T47D (cell line): ENCODE data around the gene TRUB1.
"Not testable (repeated sequence)": the region's sequence is repeated elsewhere in the genome, so short reads cannot be mapped to it uniquely, and the experiment has no call there.

Experiments used
- DNase-seq, 2 experiments: peaks; one replicate each; pipeline versions ENCODE4 v3.0.0 to v3.0.0-alpha.2; 2011 to 2012; ENCODE audit warnings: low read depth in 1 of 2, low spot score in 1 of 2
- JUND ChIP-seq: IDR thresholded peaks from 2 replicates; pipeline ENCODE4 v1.6.1; 2012; ENCODE audit warnings: low read depth
- in situ Hi-C: cut with HindIII; loops from 2 replicates; pipeline ENCODE4 v1.10.0; 2016; ENCODE audit warnings: low sequenced_read_pairs, low pct_unique_long_range_greater_than_20kb

TRUB1 gene

DNA sequence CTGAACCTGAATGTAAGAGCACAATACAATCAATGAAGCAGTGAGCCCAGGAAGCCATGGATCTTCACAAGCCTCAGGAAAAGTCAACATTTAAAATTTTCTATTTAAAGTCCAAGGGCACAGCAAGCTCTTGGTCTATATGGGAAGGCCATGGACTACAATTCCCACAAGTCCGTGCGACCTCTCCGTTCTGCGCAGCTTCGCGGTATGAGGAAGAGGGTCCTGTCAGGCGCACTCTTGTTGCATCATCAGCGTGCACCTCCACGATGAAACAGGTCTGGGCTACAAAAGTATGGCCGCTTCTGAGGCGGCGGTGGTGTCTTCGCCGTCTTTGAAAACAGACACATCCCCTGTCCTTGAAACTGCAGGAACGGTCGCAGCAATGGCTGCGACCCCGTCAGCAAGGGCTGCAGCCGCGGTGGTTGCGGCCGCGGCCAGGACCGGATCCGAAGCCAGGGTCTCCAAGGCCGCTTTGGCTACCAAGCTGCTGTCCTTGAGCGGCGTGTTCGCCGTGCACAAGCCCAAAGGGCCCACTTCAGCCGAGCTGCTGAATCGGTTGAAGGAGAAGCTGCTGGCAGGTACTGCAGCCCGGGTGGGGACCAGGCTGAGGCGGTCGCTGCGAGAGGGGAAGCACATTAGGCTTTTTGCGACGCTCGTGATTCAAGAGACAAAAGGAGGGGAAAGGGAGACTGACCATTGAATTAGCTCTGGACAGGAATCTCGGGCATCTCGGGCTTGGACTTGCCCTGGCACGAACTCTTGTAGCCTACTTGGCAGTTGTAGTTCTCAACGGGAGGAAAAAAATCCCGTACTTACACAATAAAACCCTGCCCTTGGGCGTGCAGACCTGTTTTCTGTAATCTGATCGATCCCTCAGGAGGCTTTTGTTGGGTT lies at the start of gene TRUB1:
Gene TRUB1, plus strand, starts transcription at position 234 of the 894 bp plus-strand sequence. Its CDS starts 59 bp downstream, at position 293.
- no peak for TF ChIP-seq JUND
- peak; percentile 64 to 94 for DNase-seq
- in situ Hi-C loops: no loop called here

DNA sequence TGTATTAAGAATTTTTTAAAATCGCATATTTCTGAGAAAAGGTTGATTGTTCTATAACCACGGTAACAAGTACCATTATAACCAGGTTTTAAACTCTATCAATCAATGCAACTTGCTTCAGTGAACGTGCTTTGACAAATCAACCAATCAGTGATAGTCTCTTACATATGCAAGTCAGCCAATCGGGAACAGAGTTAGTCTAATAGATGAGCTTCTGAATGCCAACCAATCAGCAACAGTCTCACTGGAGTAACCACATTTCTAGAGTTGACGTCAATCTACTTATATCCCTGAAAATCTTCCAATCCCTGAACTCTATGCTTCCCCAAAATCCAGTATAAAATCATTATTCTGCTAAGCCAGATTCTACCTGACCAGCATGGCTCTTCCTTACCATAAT lies 44.7 kb upstream of the TRUB1 start:
- DNase-seq: no peak
- no peak for TF ChIP-seq JUND
- in situ Hi-C loops: no loop called here

GRCh38 chr10:114894911-114895310 lies 43.1 kb upstream of the TRUB1 start:
- no peak for TF ChIP-seq JUND
- no peak for DNase-seq
- in situ Hi-C loops: no loop called here

DNA sequence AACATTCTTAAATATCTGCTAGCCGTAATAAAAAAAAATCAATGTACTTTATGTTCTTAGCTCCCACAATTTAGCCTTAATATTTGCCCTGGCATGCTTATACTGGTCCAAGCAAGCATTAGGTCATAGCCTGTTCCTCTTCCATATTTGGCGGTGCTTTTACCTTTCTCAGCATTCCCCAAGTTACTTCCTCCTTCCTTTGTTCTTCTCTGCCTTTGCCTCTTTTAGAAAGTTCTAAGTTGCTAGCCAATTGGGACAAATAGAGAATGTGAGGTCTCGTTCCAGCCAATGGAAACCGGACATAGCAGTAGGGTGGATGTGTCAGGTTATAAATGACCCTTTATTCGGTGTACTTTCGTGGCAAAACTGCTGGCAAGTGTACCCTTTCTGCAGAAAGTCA lies 41.0 kb upstream of the TRUB1 start:
- DNase-seq, in situ Hi-C loops: not testable (repeated sequence)

DNA sequence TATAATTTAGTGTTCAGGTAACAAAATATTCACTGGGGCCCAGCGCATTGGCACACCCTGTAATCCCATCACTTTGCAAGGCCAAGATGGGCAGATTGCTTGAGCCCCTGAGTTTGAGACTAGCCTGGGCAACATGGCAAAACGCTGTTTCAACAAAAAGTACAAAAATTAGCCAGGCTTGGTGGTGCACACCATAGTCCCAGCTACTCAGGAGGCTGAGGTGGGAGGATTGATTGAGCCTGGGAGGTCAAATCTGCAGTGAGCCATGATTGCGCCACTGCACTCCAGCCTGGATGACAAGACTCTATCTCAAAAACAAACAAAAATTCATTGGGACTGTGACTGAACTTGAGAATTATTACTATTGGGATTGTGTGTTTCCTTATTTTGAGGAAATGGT lies 40.4 kb upstream of the TRUB1 start:
- no peak for DNase-seq
- in situ Hi-C loops: no loop called here
- TF ChIP-seq JUND: no peak

GRCh38 chr10:114899982-114900381 lies 38.0 kb upstream of the TRUB1 start:
- TF ChIP-seq JUND: no peak

DNA sequence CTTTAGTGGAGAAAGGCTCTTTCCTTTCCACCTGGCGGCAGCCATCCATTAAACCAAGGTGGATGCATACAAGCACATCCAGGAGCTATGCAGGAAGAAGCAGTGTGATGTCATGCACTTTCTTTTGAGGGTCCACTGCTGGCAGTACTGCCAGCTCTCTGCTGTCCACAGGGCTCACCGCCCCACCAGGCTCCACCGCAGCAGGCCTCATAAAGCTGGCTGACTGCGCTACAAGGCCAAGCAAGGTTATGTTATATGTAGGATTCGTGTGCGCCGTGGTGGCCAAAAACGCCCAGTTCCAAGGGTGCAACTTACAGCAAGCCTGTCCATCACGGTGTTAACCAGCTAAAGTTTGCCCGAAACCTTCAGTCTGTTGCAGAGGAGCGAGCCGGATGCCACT lies 37.3 kb upstream of the TRUB1 start:
- in situ Hi-C loops: no loop called here
- TF ChIP-seq JUND: no peak
- DNase-seq: no peak

More at GRCh38 chr10:114899982-114900381, 38.0 kb upstream of the TRUB1 start:
- in situ Hi-C loops: no loop called here
- DNase-seq: no peak

- TF ChIP-seq JUND: no peak
- DNase-seq: peak in 1 of 2 experiments; percentile 18
- in situ Hi-C loops: no loop called here
These were observed 35.8 kb upstream of the TRUB1 start for GRCh38 chr10:114902151-114902550.

- peak in 1 of 2 experiments; percentile 4 for DNase-seq
- in situ Hi-C loops: no loop called here
- no peak for TF ChIP-seq JUND
These were observed 32.5 kb upstream of the TRUB1 start for GRCh38 chr10:114905450-114905849.

GRCh38 chr10:114906981-114907380 lies 31.0 kb upstream of the TRUB1 start:
- no peak for TF ChIP-seq JUND
- in situ Hi-C loops: no loop called here
- DNase-seq: no peak

DNA sequence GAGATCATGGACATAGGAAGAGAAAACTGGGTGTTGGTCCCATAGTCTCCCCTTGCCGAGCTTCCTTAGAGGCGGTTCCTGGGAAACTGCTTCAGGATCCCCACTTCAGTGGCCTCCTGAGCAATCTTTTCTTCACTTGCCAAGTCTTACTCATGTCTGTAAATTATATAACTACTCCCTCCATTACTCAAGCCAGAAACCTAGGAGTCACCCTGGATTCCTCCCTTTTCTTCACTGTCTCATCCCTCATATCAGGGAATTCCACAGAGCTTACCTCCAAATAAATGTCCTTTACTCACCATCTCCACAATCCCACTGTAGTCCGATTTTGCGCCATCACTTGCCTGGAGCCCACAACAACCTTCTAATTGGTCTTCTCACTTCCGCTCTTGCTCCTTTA lies 29.1 kb upstream of the TRUB1 start:
- no peak for DNase-seq
- in situ Hi-C loops: no loop called here
- TF ChIP-seq JUND: no peak

DNA sequence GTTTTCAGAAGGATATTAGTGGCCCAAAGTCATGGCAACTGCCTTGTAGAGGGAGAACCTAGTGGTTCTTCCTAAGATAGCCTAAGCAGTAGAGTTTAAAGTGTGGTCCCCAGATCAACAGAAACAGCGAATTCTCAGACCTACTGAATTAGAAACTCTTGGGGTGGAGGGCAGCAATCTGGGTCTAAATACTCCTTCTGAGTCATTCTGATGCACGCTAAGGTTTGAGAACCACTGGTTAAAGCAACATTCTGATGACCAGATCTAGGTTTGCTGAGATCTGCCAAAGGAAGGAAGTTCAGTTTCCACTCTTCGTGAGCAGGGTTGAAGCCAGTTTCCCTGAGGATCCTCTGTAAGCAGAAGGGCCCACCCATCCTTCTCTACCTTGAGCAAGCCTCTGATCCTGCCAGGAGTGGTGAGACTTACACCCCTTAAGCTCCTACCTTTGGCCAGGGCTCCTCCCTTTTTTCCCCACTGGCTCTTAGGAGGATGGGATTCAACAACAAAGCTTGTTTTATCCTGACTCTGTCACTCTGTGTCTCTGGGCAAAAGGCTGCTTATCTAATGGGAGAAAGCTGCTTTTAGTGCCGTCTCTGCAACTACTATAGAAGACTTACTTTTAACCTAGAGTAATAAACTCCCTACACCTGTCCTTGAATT lies 26.8 kb upstream of the TRUB1 start:
- in situ Hi-C loops: no loop called here
- no peak for DNase-seq
- no peak for TF ChIP-seq JUND

DNA sequence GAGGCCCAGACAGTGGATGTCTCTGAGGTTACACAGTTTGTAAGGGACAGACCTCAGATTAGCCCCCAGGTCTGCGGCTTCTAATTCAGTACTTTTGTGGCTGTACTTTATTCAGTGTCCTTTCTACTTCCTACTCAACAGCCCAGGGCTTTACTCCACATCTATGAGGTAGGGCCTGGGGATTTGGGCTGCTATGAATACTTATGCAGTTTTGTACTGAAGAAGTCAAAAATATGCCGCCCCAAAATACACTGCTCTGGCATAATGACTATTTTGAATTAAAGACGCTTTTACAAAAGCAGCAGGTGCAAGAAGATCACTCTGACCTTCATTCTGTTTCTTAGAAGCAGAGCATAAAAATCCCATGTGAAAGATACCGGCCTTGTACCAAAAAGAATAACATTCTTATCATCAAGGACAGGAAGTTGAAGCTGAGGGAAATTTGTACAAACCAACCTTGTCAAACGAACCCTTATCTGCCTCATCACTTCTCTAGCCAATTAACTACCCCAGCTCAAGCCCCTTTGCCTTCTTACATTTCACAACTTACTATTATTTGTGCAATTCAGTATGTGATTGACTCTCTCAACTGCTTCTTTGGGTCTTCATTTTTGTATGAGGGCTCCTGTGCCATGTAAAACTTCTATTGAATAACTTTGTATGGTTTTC lies 26.1 kb upstream of the TRUB1 start:
- DNase-seq: no peak
- TF ChIP-seq JUND: no peak
- in situ Hi-C loops: no loop called here
